Embryonic facial prominence (tissue), 1 donor: ENCODE data around the gene ZNF222.

Experiments used
- DNase-seq: peaks from one replicate; pipeline ENCODE4 v3.0.0-alpha.2; 2016; ENCODE audit errors: extremely low spot score

ZNF222 gene

GRCh38 chr19:44025217-44025936 is at the start of gene ZNF222:
TSS of gene ZNF222 (plus strand) at chr19:44025379. CDS start at chr19:44025437, 58 bp downstream.
- DNase-seq, result peak; percentile 82

GRCh38 chr19:43976732-43977131 is 48.4 kb upstream of the ZNF222 start:
- no peak for DNase-seq

GRCh38 chr19:43983544-43983911 is 41.7 kb upstream of the ZNF222 start:
- DNase-seq, result no peak

GRCh38 chr19:43983912-43984686 is 41.1 kb upstream of the ZNF222 start, which contains the start of gene ZNF155:
TSS of gene ZNF155 (plus strand) at chr19:43984188. CDS start at chr19:43988544, 4,356 bp downstream.
- DNase-seq, result peak; percentile 90

- DNase-seq, result no peak
Measured at GRCh38 chr19:43984687-43985000, 40.5 kb upstream of the ZNF222 start.

GRCh38 chr19:43997631-43998290 is 27.4 kb upstream of the ZNF222 start:
- no peak for DNase-seq

GRCh38 chr19:44002212-44002565 is 23.0 kb upstream of the ZNF222 start:
- no peak for DNase-seq

- DNase-seq, result peak; percentile 96
Measured at GRCh38 chr19:44002566-44003460, 22.4 kb upstream of the ZNF222 start, which contains the start of gene ZNF230. TSS of gene ZNF230 (plus strand) at chr19:44002957. CDS start at chr19:44007079, 4,122 bp downstream.

GRCh38 chr19:44003461-44004009 is 21.6 kb upstream of the ZNF222 start:
- DNase-seq, result no peak

GRCh38 chr19:44005973-44006372 is 19.2 kb upstream of the ZNF222 start:
- no peak for DNase-seq

GRCh38 chr19:44007473-44007872 is 17.7 kb upstream of the ZNF222 start:
- DNase-seq, result no peak

GRCh38 chr19:44010468-44010867 is 14.7 kb upstream of the ZNF222 start:
- DNase-seq, result no peak

- no peak for DNase-seq
Measured at GRCh38 chr19:44019498-44019897, 5.7 kb upstream of the ZNF222 start.

- DNase-seq, result no peak
Measured at GRCh38 chr19:44021221-44021620, 4.0 kb upstream of the ZNF222 start.

GRCh38 chr19:44024900-44025216 is 321 bp upstream of the ZNF222 start:
- DNase-seq, result no peak

- DNase-seq, result no peak
Measured at GRCh38 chr19:44026622-44027021, 1.4 kb downstream of the ZNF222 start.

- no peak for DNase-seq
Measured at GRCh38 chr19:44032001-44032610, 6.9 kb downstream of the ZNF222 start.

GRCh38 chr19:44042147-44042546 is 17.0 kb downstream of the ZNF222 start:
- no peak for DNase-seq

GRCh38 chr19:44050740-44051649 is 25.8 kb downstream of the ZNF222 start:
- DNase-seq, result no peak
